IPS-18a (cell line): ENCODE data around the gene DOC2B.
"Not testable (repeated sequence)": the region's sequence is repeated elsewhere in the genome, so short reads cannot be mapped to it uniquely, and the experiment has no call there.

ENCODE experiments used
- H3K27ac ChIP-seq: one replicate; pipeline ENCODE4 v1.5.1; 2013; ENCODE audit warnings: low read length
- H3K27me3 ChIP-seq: one replicate; pipeline ENCODE4 v1.6.1; 2013; ENCODE audit warnings: mild to moderate bottlenecking, low read length; ENCODE audit not compliant: control insufficient read depth, insufficient read depth
- H3K36me3 ChIP-seq: one replicate; pipeline ENCODE4 v1.6.1; 2013; ENCODE audit warnings: low read depth, low read length; ENCODE audit not compliant: control insufficient read depth
- H3K4me1 ChIP-seq: one replicate; pipeline ENCODE4 v1.6.1; 2013; ENCODE audit warnings: low read depth, low read length; ENCODE audit not compliant: control insufficient read depth
- H3K4me3 ChIP-seq: one replicate; pipeline ENCODE4 v1.5.1; 2013; ENCODE audit warnings: low read length
- H3K9ac ChIP-seq: one replicate; pipeline ENCODE4 v1.6.1; 2013; ENCODE audit warnings: mild to moderate bottlenecking, low read length, moderate library complexity
- H3K9me3 ChIP-seq: one replicate; pipeline ENCODE4 v1.6.1; 2013; ENCODE audit warnings: low read depth, low read length; ENCODE audit not compliant: control insufficient read depth

Gene DOC2B

GRCh38 chr17:146983-147761, 34.3 kb downstream of the DOC2B start:
- H3K36me3 ChIP-seq, result no peaks in the 10 kb centered on the region
- no peaks in the 10 kb centered on the region for H3K4me1 ChIP-seq
- no peak overlapping the region for H3K4me3 ChIP-seq
- no peak overlapping the region for H3K27ac ChIP-seq
- H3K9ac ChIP-seq, result no peak overlapping the region
- peaks cover 16% of the 10 kb centered on the region for H3K27me3 ChIP-seq
- H3K9me3 ChIP-seq, result no peaks in the 10 kb centered on the region

GRCh38 chr17:146546-146945, 34.9 kb downstream of the DOC2B start:
- no peaks in the 10 kb centered on the region for H3K4me1 ChIP-seq
- no peaks in the 10 kb centered on the region for H3K36me3 ChIP-seq

DNA sequence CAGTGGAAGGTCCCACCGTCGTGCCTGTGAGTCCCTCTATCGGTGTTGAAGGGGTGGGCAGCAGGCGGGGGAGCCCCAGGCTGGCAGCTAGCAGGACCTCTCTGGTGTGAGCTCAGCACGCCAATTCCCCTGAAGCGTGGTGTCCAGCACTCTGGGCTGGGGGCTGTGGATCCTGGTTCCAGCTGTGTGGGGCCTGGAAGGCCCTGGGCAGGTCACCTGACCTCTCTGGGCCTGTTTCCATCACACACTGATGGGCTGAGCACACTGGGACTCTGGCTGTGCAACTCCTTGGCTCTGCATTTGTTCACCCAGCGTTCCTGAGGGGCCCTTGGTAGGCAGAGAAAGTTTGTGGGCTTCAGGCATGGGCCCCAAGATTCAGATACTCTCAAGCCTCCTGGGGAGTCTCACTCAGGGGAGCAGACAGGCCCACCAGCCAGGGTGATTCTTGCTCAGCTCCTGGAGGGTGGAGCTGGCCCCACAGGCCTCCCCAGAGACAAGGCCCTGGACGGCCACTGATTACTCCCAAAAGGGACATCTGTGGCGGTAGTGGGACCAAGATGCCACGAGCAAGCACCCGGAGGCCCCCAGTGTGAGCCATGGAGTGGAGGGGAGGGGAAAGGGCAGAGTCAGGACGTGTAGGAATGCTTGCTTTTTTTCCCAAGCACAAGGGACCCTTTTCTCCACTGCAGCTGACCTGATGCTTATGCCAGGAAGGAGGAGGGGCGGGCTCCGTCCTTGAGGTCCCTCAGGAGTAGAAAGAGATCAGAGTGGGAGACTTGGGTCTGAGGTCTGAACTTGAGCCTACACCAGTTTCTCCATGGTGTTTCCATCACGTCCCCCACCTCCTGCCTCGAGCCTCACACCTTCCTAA, 35.5 kb downstream of the DOC2B start:
- H3K9me3 ChIP-seq, result no peaks in the 10 kb centered on the region
- H3K4me3 ChIP-seq, result no peak overlapping the region
- H3K9ac ChIP-seq, result no peak overlapping the region
- no peaks in the 10 kb centered on the region for H3K36me3 ChIP-seq
- peaks cover 19% of the 10 kb centered on the region for H3K27me3 ChIP-seq
- H3K27ac ChIP-seq, result no peak overlapping the region
- no peaks in the 10 kb centered on the region for H3K4me1 ChIP-seq

More at GRCh38 chr17:146546-146945, 34.9 kb downstream of the DOC2B start:
- Histone ChIP-seq H3K4me3 (no peak overlapping the region), H3K27me3 (peaks cover 19% of the 10 kb centered on the region), H3K9me3 (no peaks in the 10 kb centered on the region), H3K9ac (no peak overlapping the region), H3K27ac (no peak overlapping the region)

DNA sequence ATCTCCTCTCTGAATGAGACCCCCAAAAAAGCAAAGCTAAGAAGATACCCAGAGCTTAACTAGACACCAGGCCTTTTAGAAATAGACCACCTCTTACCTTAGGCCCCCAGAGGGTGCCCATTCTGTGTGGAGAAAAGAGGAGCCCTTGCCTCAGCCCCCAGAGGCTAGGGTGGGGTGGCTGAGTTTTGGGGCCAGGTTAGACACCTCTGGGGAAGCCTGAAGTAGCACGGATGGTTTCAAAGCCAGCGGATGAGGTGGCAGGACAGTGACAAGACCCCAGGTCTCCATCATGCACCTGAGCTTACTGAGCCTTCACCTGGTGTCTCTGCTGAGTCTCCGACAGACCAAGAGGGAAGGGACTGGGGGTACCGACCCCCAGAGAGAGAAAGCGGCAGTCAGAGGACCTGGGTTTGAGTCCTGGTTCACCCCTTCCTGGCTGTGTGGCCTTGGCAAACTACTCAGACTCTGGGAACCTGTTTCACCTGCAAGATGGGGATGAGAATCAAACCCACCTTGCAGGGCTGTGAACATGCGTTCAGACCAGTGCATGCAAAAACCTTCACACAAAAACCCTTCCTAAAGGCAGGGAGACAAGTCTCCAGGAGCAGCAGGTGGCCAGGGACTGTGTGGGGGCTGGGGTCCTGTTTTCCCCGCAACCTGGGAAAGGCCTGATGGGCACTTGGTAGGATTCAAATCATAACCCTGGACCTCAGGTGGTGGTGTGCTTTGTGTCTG, 36.3 kb downstream of the DOC2B start:
- Histone ChIP-seq H3K4me3 (no peak overlapping the region), H3K27ac (no peak overlapping the region), H3K4me1 (no peaks in the 10 kb centered on the region), H3K9ac (no peak overlapping the region), H3K36me3 (no peaks in the 10 kb centered on the region), H3K27me3 (peaks cover 19% of the 10 kb centered on the region), H3K9me3 (no peaks in the 10 kb centered on the region)

GRCh38 chr17:143785-144281, 37.6 kb downstream of the DOC2B start:
- Histone ChIP-seq H3K27ac (no peak overlapping the region), H3K27me3 (peaks cover 19% of the 10 kb centered on the region), H3K9ac (no peak overlapping the region), H3K9me3 (no peaks in the 10 kb centered on the region), H3K36me3 (no peaks in the 10 kb centered on the region), H3K4me1 (no peaks in the 10 kb centered on the region), H3K4me3 (no peak overlapping the region)

- H3K4me1 ChIP-seq, result no peaks in the 10 kb centered on the region
- peaks cover 19% of the 10 kb centered on the region for H3K27me3 ChIP-seq
- H3K9me3 ChIP-seq, result no peaks in the 10 kb centered on the region
- H3K27ac ChIP-seq, result no peak overlapping the region
- H3K4me3 ChIP-seq, result no peak overlapping the region
- H3K9ac ChIP-seq, result no peak overlapping the region
- no peaks in the 10 kb centered on the region for H3K36me3 ChIP-seq
Observed at GRCh38 chr17:142876-143784, 38.3 kb downstream of the DOC2B start.

DNA sequence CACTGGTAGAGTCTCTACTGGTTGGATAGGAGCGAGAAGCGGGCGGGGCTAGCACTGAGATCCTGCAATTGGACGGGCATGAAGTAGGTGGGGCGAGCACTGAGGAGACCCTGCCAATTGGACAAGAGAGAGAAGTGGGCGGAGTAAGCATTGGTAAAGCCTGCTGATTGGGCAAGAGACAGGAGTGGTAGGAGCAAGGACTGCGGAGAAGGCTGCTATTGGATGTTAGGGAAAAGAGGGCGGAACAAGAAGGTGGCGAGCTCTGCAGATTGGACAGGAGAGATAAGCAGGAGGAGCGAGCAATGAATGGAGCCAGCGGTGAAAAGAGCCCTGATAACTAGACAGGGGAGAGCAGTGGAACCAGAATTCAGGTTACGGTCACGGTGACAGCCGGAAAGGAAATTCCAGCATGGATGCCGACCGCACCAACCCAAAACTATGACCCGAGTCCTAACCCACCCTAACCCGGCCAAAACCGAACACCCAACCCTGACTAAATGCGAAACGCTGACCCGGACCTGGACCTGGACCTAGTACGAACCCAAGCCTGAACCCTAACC, 39.3 kb downstream of the DOC2B start:
- H3K9me3 ChIP-seq, result no peaks in the 10 kb centered on the region
- no peak overlapping the region for H3K9ac ChIP-seq
- H3K27ac ChIP-seq, result no peak overlapping the region
- no peak overlapping the region for H3K4me3 ChIP-seq
- H3K27me3 ChIP-seq, result peaks cover 19% of the 10 kb centered on the region
- no peaks in the 10 kb centered on the region for H3K4me1 ChIP-seq
- no peaks in the 10 kb centered on the region for H3K36me3 ChIP-seq

DNA sequence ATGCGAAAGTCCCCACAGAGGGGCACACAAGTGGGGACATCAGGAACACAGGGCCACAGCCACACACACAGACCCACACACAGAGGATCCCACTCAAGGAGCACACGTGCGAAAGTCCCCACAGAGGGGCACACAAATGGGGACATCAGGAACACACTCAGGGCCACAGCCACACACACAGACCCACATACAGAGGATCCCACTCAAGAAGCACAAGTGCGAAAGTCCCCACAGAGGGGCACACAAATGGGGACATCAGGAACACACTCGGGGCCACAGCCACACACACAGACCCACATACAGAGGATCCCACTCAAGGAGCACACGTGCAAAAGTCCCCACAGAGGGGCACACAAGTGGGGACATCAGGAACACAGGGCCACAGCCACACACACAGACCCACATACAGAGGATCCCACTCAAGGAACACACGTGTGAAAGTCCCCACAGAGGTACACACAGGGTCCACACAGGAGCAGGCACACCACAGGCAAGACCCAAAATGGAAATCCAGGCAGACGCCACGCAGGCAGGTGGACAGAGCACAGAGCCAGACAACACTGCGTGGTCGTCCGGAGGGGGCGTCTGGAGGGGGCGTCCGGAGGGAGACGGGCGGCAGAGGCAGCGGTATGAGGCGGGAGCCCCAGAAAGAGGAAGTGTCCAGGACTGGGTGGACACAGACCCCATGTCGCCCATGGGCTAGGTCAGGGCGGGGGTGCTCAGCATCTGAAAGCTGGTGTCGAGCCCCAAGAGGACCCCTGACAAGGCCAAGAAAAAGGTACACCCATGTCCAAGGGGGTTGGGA, 41.8 kb downstream of the DOC2B start:
- H3K4me1 ChIP-seq, H3K36me3 ChIP-seq, H3K4me3 ChIP-seq, H3K9me3 ChIP-seq, H3K27ac ChIP-seq, H3K9ac ChIP-seq: not testable (repeated sequence)
- peaks cover 19% of the 10 kb centered on the region for H3K27me3 ChIP-seq

- not testable (repeated sequence) for H3K9ac ChIP-seq, H3K27ac ChIP-seq, H3K4me1 ChIP-seq
Observed at GRCh38 chr17:137166-137807, 44.2 kb downstream of the DOC2B start, which contains the start of gene SCGB1C2. TSS of gene SCGB1C2 (plus strand) at chr17:137569. CDS start at chr17:137591, 22 bp downstream.

More at GRCh38 chr17:137166-137807, 44.2 kb downstream of the DOC2B start, which contains the start of gene SCGB1C2:
- H3K27me3 ChIP-seq, H3K4me3 ChIP-seq, H3K9me3 ChIP-seq, H3K36me3 ChIP-seq: not testable (repeated sequence)
